Brain microvascular endothelial cell (primary cell): ENCODE results near the gene FAM83B.
"Not testable (repeated sequence)": the region's sequence is repeated elsewhere in the genome, so short reads cannot be mapped to it uniquely, and the experiment has no call there.

Experiments used
- DNase-seq: peaks from one replicate; pipeline ENCODE4 v3.0.0-alpha.2; 2020
- H3K27ac ChIP-seq: fragments of 250-450 bp; sonication (Bioruptor Pico); 2 replicates; pipeline ENCODE4 v1.5.1; 2020; ENCODE audit warnings: mild to moderate bottlenecking, moderate library complexity
- H3K27me3 ChIP-seq: fragments of 250-450 bp; sonication (Bioruptor Pico); replicated peaks from 2 replicates; pipeline ENCODE4 v1.5.1; 2020; ENCODE audit warnings: mild to moderate bottlenecking
- H3K36me3 ChIP-seq: fragments of 250-450 bp; sonication (Bioruptor Pico); replicated peaks from 2 replicates; pipeline ENCODE4 v1.5.1; 2020; ENCODE audit warnings: mild to moderate bottlenecking
- H3K4me3 ChIP-seq: 2 replicates; pipeline ENCODE4 v1.5.1; 2011; ENCODE audit warnings: low read depth, mild to moderate bottlenecking, control low read depth, low read length, moderate library complexity
- in situ Hi-C: cut with HindIII; loops from 2 replicates; pipeline ENCODE4 v1.10.0; 2017; ENCODE audit warnings: low sequenced_read_pairs, low pct_ligation_motif_present
- TF ChIP-seq, protein P1 (sequence below): IDR thresholded peaks from 2 replicates; pipeline ENCODE4 v1.5.1; 2011; ENCODE audit warnings: low read depth, mild to moderate bottlenecking, moderate library complexity, low read length, control low read depth, inconsistent platforms; ENCODE audit errors: missing control alignments

The FAM83B gene

DNA sequence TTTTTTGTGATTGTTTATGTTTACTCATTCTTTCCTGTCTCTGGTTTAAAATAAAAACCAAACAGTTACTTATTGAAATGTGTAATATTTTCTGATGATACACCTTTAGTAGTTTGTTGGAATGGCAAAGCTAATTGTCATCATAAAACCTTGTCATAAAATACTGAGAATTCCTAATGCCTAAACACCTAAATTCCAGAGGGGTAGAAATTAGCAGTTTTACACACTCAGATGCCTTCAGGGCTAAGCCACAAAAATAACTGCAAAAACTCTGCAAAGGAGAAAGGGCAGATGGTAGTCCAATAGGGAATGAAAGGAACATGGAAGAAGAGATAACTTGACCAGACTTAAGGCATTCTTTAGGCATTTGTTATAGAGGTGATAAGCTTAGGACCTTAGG lies 30.3 kb downstream of the FAM83B start:
- no peaks in the 10 kb centered on the region for H3K27me3 ChIP-seq
- TF ChIP-seq, protein P1, sequence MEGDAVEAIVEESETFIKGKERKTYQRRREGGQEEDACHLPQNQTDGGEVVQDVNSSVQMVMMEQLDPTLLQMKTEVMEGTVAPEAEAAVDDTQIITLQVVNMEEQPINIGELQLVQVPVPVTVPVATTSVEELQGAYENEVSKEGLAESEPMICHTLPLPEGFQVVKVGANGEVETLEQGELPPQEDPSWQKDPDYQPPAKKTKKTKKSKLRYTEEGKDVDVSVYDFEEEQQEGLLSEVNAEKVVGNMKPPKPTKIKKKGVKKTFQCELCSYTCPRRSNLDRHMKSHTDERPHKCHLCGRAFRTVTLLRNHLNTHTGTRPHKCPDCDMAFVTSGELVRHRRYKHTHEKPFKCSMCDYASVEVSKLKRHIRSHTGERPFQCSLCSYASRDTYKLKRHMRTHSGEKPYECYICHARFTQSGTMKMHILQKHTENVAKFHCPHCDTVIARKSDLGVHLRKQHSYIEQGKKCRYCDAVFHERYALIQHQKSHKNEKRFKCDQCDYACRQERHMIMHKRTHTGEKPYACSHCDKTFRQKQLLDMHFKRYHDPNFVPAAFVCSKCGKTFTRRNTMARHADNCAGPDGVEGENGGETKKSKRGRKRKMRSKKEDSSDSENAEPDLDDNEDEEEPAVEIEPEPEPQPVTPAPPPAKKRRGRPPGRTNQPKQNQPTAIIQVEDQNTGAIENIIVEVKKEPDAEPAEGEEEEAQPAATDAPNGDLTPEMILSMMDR, result no peak
- DNase-seq, result no peak
- in situ Hi-C loops, result no loop called here
- no peaks in the 10 kb centered on the region for H3K36me3 ChIP-seq
- no peak overlapping the region for H3K4me3 ChIP-seq
- no peak overlapping the region for H3K27ac ChIP-seq

DNA sequence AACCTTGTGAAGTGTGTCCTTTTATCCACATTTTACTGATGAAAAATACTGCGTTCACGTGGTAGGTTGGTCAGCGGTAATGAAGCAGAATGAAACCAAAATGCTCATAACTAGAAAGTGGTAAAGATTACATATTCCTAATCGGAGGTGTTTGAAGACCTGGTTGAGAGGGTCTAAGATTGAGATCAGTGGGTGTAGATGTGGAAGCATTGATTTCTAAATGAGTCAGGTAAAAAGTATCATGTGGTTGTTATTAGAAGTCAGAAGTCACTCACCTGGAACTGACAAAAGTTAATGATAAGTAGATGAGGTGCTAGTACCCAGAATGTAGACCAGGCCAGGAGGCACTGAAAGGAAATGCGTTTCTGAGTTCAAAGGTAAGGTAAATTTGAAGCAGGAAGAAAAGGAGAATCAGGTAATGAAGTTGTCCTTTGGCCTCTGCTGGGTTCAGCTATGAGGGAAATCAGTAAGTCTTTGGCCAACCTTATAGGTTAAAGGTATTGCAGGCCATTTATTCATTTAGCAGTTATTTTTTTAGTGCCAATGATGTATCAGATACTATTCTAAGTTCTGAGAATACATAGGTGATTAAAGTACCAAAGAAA lies 31.2 kb downstream of the FAM83B start:
- DNase-seq, result no peak
- H3K27me3 ChIP-seq, result no peaks in the 10 kb centered on the region
- in situ Hi-C loops, result no loop called here
- H3K4me3 ChIP-seq, result no peak overlapping the region
- H3K36me3 ChIP-seq, result no peaks in the 10 kb centered on the region
- no peak overlapping the region for H3K27ac ChIP-seq
- TF ChIP-seq, protein P1, result no peak

DNA sequence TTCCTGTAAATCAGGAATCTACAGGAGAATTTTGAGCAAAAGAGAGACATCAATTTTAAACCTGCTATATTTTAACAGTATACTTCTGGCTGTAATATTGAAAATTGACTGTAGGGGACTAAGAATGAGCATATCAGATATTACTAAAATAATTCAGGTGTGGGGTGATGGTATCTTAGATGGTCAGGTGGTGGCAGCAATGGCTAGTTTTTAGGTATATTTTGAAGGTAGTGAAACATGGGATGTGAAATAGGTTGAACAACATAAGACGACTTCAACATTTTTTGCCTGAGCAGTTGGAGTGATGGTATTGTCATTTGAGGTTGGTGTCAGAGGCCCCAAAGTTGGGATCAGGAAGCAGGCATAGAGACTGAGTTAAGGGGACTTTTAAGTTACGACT lies 32.1 kb downstream of the FAM83B start:
- H3K36me3 ChIP-seq, result no peaks in the 10 kb centered on the region
- no peak for DNase-seq
- no peaks in the 10 kb centered on the region for H3K27me3 ChIP-seq
- H3K27ac ChIP-seq, result no peak overlapping the region
- TF ChIP-seq, protein P1, result no peak
- in situ Hi-C loops, result no loop called here
- H3K4me3 ChIP-seq, result no peak overlapping the region

DNA sequence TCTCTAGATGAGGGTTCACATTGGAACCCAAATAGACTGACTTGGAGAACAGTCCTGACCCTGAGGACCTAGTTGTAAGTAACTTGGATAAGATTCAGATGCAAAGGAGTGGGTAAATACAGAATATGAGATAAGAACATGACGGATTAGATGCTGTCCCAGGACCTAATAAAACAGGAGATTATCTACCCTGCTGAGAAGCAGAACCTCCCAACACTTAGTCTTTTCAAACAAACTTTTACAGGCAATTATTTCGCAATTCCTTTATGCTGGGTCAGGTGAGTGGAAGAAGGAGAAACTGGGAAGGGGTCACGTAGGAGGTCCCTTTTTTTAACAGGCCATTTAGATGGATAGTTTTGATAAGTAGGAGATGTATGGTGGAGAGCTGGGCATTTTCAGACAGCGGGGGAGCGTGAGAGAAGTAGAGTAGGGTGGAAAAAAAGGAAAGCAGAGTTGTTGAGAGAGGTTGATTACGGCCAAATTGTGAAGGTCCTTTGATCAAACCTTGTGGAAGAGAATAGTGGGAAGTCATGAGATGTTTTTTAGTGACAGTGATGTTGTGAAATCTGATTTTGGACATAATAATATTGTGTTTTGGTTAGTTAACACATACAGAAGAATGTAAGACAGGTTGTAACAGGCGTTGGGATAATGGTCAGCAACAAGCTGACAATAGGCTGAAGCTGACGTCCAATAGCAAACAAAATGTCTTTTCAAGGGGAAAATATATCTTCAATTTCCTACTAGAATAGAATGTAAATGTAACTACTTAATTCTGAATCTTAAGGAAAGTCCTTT lies 32.8 kb downstream of the FAM83B start:
- no peaks in the 10 kb centered on the region for H3K27me3 ChIP-seq
- in situ Hi-C loops, result no loop called here
- H3K4me3 ChIP-seq, result no peak overlapping the region
- DNase-seq, result no peak
- TF ChIP-seq, protein P1, result no peak
- no peaks in the 10 kb centered on the region for H3K36me3 ChIP-seq
- no peak overlapping the region for H3K27ac ChIP-seq

DNA sequence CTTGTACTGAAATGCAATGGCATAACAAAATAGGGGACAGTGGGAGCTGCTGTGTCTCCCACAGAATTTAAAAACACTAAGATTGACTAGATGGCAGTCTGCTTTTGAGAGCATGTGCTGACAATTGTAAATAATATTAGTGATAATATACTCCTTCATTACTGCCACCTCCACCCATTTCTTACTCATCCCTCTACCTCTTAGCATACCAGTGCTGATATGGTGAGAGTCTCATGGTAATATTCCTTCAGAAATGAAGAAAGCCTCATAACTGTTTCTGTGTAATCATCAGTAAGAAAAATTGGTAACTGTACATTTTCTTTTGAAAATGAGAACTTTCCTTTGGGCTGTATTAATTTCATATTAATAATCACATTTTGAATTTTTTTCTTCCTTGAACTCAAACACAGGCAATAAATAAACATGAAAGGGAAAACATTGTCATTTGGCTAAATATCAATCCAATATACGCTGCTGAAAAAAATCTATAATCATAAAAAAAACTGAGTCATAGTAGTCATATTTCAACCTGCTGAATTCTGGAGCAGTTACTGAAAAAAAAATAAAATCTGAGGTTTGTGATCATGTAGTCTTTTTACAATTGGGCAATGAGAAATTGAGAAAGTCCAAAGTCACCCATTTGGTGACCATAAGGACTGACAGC lies 34.6 kb downstream of the FAM83B start:
- H3K27me3 ChIP-seq, result no peaks in the 10 kb centered on the region
- H3K4me3 ChIP-seq, result no peak overlapping the region
- in situ Hi-C loops, result no loop called here
- no peak overlapping the region for H3K27ac ChIP-seq
- TF ChIP-seq, protein P1, result no peak
- no peaks in the 10 kb centered on the region for H3K36me3 ChIP-seq
- DNase-seq, result no peak

DNA sequence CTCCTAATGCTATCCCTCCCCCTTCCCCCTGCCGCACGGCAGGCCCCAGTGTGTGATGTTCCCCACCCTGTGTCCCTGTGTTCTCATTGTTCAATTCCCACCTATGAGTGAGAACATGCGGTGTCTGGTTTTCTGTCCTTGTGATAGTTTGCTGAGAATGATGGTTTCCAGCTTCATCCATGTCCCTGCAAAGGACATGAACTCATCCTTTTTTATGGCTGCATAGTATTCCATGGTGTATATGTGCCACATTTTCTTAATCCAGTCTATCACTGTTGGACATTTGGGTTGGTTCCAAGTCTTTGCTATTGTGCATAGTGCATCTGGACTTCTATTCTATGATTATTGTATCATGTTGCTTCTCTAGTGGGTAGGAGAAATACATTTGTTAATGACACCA lies 35.3 kb downstream of the FAM83B start:
- H3K27ac ChIP-seq, H3K27me3 ChIP-seq, H3K4me3 ChIP-seq, DNase-seq, H3K36me3 ChIP-seq, in situ Hi-C loops: not testable (repeated sequence)
